Neural cell (in vitro differentiated cells): Measurements from ENCODE around the gene MGLL. TPM values are rescaled to one million over a fixed set of nuclear protein-coding genes. Genes with fewer than 3 reads are reported as not detected.

ENCODE experiments used
- H2AFZ ChIP-seq: fragments of 200-600, 300-800 bp; sonication (generic), shearing (Covaris generic); 2 replicates; pipeline ENCODE4 v1.6.0; 2014; ENCODE audit warnings: low read depth, mild to moderate bottlenecking, antibody characterized with exemption, low read length, moderate library complexity
- H3F3A ChIP-seq: fragments of 200-600 bp; shearing (Covaris generic); 2 replicates; pipeline ENCODE4 v1.6.1; 2016; ENCODE audit warnings: mild to moderate bottlenecking, moderate library complexity, mixed read lengths, antibody characterized with exemption, low read length; ENCODE audit not compliant: insufficient read depth, poor library complexity, severe bottlenecking
- H3K27ac ChIP-seq: fragments of 200-600, 300-800 bp; sonication (generic), shearing (Covaris generic); 2 replicates; pipeline ENCODE4 v1.5.1; 2014; ENCODE audit warnings: mild to moderate bottlenecking, low read length, moderate library complexity
- H3K27me3 ChIP-seq: fragments of 300-800, 200-600 bp; sonication (generic), shearing (Covaris generic); 2 replicates; pipeline ENCODE4 v1.6.0; 2014; ENCODE audit warnings: mild to moderate bottlenecking, low read depth, low read length, moderate library complexity; ENCODE audit not compliant: insufficient read depth
- H3K36me3 ChIP-seq: fragments of 300-800, 200-600 bp; sonication (generic), shearing (Covaris generic); 2 replicates; pipeline ENCODE4 v1.5.1; 2014; ENCODE audit warnings: mild to moderate bottlenecking, antibody characterized with exemption, low read length, moderate library complexity; ENCODE audit not compliant: insufficient read depth
- H3K4me2 ChIP-seq: fragments of 300-800, 200-600 bp; sonication (generic), shearing (Covaris generic); 2 replicates; pipeline ENCODE4 v1.6.0; 2014; ENCODE audit warnings: mild to moderate bottlenecking, low read length
- H3K4me3 ChIP-seq: fragments of 300-800, 200-600 bp; sonication (generic), shearing (Covaris generic); 2 replicates; pipeline ENCODE4 v1.5.1; 2014; ENCODE audit warnings: mild to moderate bottlenecking, low read length, moderate library complexity
- H3K79me2 ChIP-seq: fragments of 200-600 bp; shearing (Covaris generic); replicated peaks from 2 replicates; pipeline ENCODE4 v1.6.0; 2014; ENCODE audit warnings: mild to moderate bottlenecking, low read length, moderate library complexity; ENCODE audit not compliant: insufficient read depth
- H3K9ac ChIP-seq: fragments of 300-800, 200-600 bp; sonication (generic), shearing (Covaris generic); 2 replicates; pipeline ENCODE4 v1.6.1; 2016; ENCODE audit warnings: mild to moderate bottlenecking, low read length, mixed read lengths
- H3K9me2 ChIP-seq: fragments of 200-600 bp; shearing (Covaris generic); 2 replicates; pipeline ENCODE4 v1.6.1; 2016; ENCODE audit warnings: mild to moderate bottlenecking, low read length, mixed read lengths; ENCODE audit not compliant: insufficient read depth
- H3K9me3 ChIP-seq: fragments of 200-600, 300-800 bp; sonication (generic), shearing (Covaris generic); 2 replicates; pipeline ENCODE4 v1.6.1; 2016; ENCODE audit warnings: mild to moderate bottlenecking, mixed run types, low read length, moderate library complexity, mixed read lengths
- H4K20me1 ChIP-seq: fragments of 200-600 bp; shearing (Covaris generic); 2 replicates; pipeline ENCODE4 v1.6.1; 2016; ENCODE audit warnings: mild to moderate bottlenecking, mixed run types; ENCODE audit not compliant: insufficient read depth
- EP300 ChIP-seq: fragments of 450-650 bp; conservative IDR thresholded peaks from 2 replicates; pipeline ENCODE4 v1.6.1; 2014; ENCODE audit warnings: antibody characterized with exemption, mild to moderate bottlenecking, moderate library complexity; ENCODE audit not compliant: poor library complexity, severe bottlenecking
- EZH2 ChIP-seq: fragments of 200-600, 300-800 bp; shearing (Covaris generic), sonication (generic); IDR thresholded peaks from 2 replicates; pipeline ENCODE4 v1.6.1; 2014; ENCODE audit warnings: antibody characterized with exemption, low read length, borderline replicate concordance, mild to moderate bottlenecking; ENCODE audit not compliant: insufficient read depth, poor library complexity, severe bottlenecking
- MXI1 ChIP-seq: fragments of 450-650 bp; conservative IDR thresholded peaks from 2 replicates; pipeline ENCODE4 v1.6.1; 2014; ENCODE audit warnings: antibody characterized with exemption, mild to moderate bottlenecking; ENCODE audit not compliant: poor library complexity, severe bottlenecking
- POLR2AphosphoS5 ChIP-seq: IDR thresholded peaks from 2 replicates; pipeline ENCODE4 v1.6.1; 2012
- RAD21 ChIP-seq: fragments of 450-650 bp; conservative IDR thresholded peaks from 2 replicates; pipeline ENCODE4 v1.6.1; 2014; ENCODE audit warnings: antibody characterized with exemption, mild to moderate bottlenecking, moderate library complexity
- SMC3 ChIP-seq: fragments of 450-650 bp; conservative IDR thresholded peaks from 2 replicates; pipeline ENCODE4 v1.6.1; 2014; ENCODE audit warnings: antibody characterized with exemption, mild to moderate bottlenecking, moderate library complexity; ENCODE audit not compliant: poor library complexity
- TAF1 ChIP-seq: IDR thresholded peaks from 2 replicates; pipeline ENCODE4 v1.6.1; 2012; ENCODE audit warnings: low read depth
- polyA plus RNA-seq: library from polyadenylated mRNA; depleted of rRNA; stranded (reverse); fragments of >200 nt; gene quantifications from 2 replicates; pipeline ENCODE4 v1.2.3, GENCODE V29; 2014
- TF ChIP-seq, protein P1 (sequence below): fragments of 450-650 bp; IDR thresholded peaks from 2 replicates; pipeline ENCODE4 v1.5.1; 2014; ENCODE audit warnings: antibody characterized with exemption, mild to moderate bottlenecking, moderate library complexity; ENCODE audit not compliant: poor library complexity, severe bottlenecking
- TF ChIP-seq, protein P2 (sequence below): IDR thresholded peaks from 2 replicates; pipeline ENCODE4 v1.6.1; 2012; ENCODE audit warnings: borderline replicate concordance

Gene MGLL
- polyA plus RNA-seq, 1 donor from 2014 or later, result 2.0 TPM

DNA sequence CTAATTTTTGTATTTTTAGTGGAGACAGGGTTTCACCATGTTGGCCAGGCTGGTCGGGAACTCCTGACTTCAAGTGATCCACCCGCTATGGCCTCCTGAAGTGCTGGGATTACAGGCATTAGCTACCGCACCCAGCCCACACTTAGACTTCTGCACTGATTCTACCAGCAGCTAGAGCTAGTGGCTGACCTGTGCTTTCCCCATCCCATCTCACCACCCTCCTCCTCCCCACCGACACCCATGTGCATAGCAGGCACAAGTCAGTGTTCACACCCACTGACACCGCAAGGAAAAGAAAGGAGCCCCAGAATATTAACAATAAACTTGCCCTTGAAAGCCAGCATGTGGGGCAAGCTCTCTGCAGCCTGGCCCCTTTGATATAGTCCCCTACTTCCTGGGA lies 160.7 kb downstream of the MGLL start:
- H3K9me2 ChIP-seq, result no peaks in the 10 kb centered on the region
- H3K9ac ChIP-seq, result no peak overlapping the region
- no peak for TF ChIP-seq TAF1
- no peak for TF ChIP-seq MXI1
- TF ChIP-seq, protein P1, sequence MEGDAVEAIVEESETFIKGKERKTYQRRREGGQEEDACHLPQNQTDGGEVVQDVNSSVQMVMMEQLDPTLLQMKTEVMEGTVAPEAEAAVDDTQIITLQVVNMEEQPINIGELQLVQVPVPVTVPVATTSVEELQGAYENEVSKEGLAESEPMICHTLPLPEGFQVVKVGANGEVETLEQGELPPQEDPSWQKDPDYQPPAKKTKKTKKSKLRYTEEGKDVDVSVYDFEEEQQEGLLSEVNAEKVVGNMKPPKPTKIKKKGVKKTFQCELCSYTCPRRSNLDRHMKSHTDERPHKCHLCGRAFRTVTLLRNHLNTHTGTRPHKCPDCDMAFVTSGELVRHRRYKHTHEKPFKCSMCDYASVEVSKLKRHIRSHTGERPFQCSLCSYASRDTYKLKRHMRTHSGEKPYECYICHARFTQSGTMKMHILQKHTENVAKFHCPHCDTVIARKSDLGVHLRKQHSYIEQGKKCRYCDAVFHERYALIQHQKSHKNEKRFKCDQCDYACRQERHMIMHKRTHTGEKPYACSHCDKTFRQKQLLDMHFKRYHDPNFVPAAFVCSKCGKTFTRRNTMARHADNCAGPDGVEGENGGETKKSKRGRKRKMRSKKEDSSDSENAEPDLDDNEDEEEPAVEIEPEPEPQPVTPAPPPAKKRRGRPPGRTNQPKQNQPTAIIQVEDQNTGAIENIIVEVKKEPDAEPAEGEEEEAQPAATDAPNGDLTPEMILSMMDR, result no peak
- H3K27me3 ChIP-seq, result no peaks in the 10 kb centered on the region
- H3K79me2 ChIP-seq, result no peaks in the 10 kb centered on the region
- H4K20me1 ChIP-seq, result no peaks in the 10 kb centered on the region
- H2AFZ ChIP-seq, result no peak overlapping the region
- H3K27ac ChIP-seq, result no peak overlapping the region
- H3F3A ChIP-seq, result no peaks in the 10 kb centered on the region
- H3K4me3 ChIP-seq, result no peak overlapping the region
- no peak overlapping the region for H3K4me2 ChIP-seq
- H3K36me3 ChIP-seq, result peaks cover 11% of the 10 kb centered on the region
- H3K9me3 ChIP-seq, result no peaks in the 10 kb centered on the region

DNA sequence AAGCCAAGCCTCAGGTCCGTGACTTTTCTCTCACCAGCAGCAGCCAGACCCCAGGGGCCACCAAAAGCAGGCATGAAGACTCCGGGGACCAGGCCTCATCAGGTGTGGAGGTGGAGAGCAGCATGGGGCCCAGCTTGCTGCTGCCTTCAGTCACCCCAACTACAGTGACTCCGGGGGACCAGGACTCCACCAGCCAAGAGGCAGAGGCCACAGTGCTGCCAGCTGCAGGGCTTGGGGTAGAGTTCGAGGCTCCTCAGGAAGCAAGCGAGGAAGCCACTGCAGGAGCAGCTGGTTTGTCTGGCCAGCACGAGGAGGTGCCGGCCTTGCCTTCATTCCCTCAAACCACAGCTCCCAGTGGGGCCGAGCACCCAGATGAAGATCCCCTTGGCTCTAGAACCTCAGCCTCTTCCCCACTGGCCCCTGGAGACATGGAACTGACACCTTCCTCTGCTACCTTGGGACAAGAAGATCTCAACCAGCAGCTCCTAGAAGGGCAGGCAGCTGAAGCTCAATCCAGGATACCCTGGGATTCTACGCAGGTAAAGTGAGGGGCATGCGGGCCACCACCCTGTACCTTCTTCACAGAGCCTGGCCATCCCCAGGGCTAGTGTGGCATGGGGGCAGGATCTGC lies 161.6 kb downstream of the MGLL start:
- Histone ChIP-seq H3K4me3 (no peak overlapping the region), H3K9ac (no peak overlapping the region), H3K9me2 (no peaks in the 10 kb centered on the region), H3K4me2 (no peak overlapping the region), H3K27ac (no peak overlapping the region), H3F3A (no peaks in the 10 kb centered on the region), H3K79me2 (no peaks in the 10 kb centered on the region), H3K36me3 (peaks cover 9% of the 10 kb centered on the region), H4K20me1 (no peaks in the 10 kb centered on the region), H3K9me3 (no peaks in the 10 kb centered on the region), H3K27me3 (no peaks in the 10 kb centered on the region), H2AFZ (no peak overlapping the region)
- TF ChIP-seq MXI1 (no peak), EZH2 (no peak), RAD21 (no peak)

DNA sequence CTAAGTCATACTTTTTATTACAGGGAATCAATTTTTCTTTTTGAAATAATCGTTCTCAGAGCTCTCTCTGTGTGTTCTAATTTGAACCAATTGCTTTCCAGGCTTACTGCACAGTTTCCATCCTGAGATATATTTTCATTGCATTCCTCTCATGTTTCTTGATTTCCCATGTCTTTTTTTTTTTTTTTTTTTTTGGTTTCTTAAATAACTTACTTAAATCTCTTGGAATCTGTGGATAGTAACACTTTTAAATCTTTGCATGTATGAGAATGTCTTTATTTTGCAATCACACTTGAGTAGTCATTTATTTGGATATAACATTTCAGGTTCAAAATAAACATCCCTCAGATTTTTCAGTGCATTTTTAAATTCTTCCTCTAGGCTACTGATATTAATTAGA lies 164.1 kb downstream of the MGLL start:
- TF ChIP-seq SMC3 (no peak), MXI1 (no peak), RAD21 (no peak), POLR2AphosphoS5 (no peak), TAF1 (no peak), EP300 (no peak), EZH2 (no peak)
- TF ChIP-seq, protein P2, sequence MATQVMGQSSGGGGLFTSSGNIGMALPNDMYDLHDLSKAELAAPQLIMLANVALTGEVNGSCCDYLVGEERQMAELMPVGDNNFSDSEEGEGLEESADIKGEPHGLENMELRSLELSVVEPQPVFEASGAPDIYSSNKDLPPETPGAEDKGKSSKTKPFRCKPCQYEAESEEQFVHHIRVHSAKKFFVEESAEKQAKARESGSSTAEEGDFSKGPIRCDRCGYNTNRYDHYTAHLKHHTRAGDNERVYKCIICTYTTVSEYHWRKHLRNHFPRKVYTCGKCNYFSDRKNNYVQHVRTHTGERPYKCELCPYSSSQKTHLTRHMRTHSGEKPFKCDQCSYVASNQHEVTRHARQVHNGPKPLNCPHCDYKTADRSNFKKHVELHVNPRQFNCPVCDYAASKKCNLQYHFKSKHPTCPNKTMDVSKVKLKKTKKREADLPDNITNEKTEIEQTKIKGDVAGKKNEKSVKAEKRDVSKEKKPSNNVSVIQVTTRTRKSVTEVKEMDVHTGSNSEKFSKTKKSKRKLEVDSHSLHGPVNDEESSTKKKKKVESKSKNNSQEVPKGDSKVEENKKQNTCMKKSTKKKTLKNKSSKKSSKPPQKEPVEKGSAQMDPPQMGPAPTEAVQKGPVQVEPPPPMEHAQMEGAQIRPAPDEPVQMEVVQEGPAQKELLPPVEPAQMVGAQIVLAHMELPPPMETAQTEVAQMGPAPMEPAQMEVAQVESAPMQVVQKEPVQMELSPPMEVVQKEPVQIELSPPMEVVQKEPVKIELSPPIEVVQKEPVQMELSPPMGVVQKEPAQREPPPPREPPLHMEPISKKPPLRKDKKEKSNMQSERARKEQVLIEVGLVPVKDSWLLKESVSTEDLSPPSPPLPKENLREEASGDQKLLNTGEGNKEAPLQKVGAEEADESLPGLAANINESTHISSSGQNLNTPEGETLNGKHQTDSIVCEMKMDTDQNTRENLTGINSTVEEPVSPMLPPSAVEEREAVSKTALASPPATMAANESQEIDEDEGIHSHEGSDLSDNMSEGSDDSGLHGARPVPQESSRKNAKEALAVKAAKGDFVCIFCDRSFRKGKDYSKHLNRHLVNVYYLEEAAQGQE, result no peak
- TF ChIP-seq, protein P1, result no peak
- Histone ChIP-seq H3K4me3 (no peak overlapping the region), H4K20me1 (no peaks in the 10 kb centered on the region), H2AFZ (no peak overlapping the region), H3K4me2 (no peak overlapping the region), H3K27me3 (no peaks in the 10 kb centered on the region), H3K27ac (no peak overlapping the region), H3F3A (no peaks in the 10 kb centered on the region), H3K36me3 (peaks cover 9% of the 10 kb centered on the region), H3K9me2 (no peaks in the 10 kb centered on the region), H3K9ac (no peak overlapping the region), H3K79me2 (no peaks in the 10 kb centered on the region), H3K9me3 (no peaks in the 10 kb centered on the region)
